Fibroblast of villous mesenchyme (primary cell): ENCODE measurements around the gene ZNRF4. TPM values are rescaled to one million over a fixed set of nuclear protein-coding genes. Genes with fewer than 3 reads are reported as not detected.

ENCODE experiments used
- DNase-seq: peaks from one replicate; pipeline ENCODE4 v3.0.0-alpha.2; 2010; ENCODE audit warnings: low read depth
- H3K4me3 ChIP-seq: 2 replicates; pipeline ENCODE4 v1.5.1; 2011; ENCODE audit warnings: low read depth, mild to moderate bottlenecking, low read length
- total RNA-seq: library from RNA; depleted of rRNA; stranded (reverse); fragments of >200 nt; gene quantifications from 2 replicates; pipeline ENCODE4 v1.2.3, GENCODE V29; 2012
- TF ChIP-seq, protein P1 (sequence below): IDR thresholded peaks from 2 replicates; pipeline ENCODE4 v1.5.1; 2012; ENCODE audit warnings: low read depth, mild to moderate bottlenecking, low read length; ENCODE audit not compliant: insufficient read depth

The ZNRF4 gene
- total RNA-seq, 1 donor = not detected

DNA sequence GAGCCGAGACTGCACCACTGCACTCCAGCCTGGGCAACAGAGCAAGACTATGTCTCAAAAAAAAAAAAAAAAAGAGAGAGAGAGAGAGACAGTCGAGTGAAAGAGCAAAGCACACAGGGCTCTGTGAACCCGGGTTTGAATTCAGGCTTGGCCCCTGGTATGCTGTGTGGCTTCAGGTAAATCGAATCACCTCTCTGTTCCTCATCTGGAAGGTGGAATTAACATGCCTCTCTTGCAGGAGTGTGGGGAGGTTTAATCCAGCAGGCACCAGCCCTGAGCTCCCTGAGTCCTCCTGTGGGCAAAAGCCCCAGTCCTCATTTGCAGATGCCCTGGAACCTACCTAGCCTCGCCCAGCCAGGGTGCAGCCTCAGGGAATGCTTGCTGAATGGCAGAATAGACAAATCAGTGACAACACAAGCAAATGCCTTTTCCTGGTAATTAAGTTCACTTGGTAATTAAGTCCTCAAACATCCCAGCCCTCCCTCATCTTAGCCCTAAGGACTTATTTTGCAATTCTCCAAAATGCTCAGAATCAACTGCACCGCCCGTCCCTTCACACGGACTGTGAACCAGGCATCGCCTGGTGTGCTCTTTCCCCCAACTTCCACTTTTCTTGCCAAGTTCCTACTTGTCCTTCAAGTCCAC is 4.6 kb upstream of the ZNRF4 start:
- DNase-seq = no peak
- no peak overlapping the region for H3K4me3 ChIP-seq
- TF ChIP-seq, protein P1, sequence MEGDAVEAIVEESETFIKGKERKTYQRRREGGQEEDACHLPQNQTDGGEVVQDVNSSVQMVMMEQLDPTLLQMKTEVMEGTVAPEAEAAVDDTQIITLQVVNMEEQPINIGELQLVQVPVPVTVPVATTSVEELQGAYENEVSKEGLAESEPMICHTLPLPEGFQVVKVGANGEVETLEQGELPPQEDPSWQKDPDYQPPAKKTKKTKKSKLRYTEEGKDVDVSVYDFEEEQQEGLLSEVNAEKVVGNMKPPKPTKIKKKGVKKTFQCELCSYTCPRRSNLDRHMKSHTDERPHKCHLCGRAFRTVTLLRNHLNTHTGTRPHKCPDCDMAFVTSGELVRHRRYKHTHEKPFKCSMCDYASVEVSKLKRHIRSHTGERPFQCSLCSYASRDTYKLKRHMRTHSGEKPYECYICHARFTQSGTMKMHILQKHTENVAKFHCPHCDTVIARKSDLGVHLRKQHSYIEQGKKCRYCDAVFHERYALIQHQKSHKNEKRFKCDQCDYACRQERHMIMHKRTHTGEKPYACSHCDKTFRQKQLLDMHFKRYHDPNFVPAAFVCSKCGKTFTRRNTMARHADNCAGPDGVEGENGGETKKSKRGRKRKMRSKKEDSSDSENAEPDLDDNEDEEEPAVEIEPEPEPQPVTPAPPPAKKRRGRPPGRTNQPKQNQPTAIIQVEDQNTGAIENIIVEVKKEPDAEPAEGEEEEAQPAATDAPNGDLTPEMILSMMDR = no peak

DNA sequence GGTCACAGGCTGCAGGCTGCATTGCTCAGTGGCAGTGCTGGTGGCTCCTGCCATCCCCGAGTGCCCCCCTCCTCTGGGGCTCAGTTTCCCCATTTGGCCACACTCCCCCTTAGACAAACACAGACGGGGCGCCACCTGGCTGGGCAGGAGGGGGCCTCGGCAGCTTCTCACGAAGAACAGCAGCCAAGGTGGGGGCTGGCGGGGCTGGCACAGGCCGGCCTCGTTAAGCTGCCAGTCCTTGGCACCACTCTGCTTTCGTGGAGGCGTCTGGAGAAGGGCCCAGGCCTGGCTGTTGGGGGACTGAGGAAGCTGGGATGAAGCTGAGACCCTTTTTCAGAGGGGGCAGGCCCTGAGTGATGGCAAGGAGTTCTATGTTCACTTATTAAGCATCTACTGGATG is 3.7 kb upstream of the ZNRF4 start:
- TF ChIP-seq, protein P1 = no peak
- no peak for DNase-seq
- no peak overlapping the region for H3K4me3 ChIP-seq

DNA sequence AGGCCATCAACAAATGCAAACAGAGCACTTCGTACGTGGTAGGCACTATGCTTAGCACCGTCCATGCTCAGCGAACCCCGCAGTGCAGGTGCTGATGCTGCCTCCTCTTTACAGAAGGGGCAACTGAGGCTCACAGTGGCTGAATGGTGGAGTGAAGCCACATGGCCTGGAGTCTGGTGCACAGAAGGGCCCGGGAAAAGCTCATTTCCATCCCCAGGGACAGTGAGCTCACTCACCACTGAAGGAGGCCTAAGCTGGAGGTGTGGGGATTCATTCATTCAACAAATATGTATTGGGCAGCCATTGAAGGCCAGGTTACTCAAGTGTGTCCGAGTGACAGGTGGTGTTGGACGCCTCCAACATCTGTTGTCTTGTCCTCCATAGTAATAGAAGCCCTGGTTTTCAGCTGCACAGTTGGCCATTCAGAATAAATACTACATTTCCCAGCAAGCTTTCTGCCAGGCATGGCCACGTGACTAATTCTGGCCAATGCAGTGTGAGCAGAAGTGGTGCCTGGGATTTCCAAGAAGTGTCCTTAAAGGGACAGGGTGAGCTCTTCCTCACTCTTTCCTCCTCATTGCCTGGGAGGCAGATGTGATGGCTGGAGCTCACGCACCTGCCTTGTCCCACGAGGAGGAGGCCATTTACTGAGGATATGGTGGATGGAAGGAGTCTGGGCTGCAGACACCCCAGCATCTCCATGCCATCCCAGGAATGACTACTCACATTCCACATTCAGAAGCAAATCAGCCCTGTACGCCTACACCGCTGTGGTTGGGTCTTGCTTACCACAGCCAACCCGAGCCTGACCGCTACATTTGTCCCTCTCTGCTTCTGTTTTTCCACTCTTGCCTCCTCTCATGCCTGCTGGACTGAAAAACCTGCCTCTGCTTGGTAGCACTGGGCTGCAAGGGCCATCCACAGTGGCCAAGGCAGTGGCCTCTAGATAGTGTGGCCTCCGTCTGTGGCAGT is 2.3 kb upstream of the ZNRF4 start:
- TF ChIP-seq, protein P1 = no peak
- no peak overlapping the region for H3K4me3 ChIP-seq
- DNase-seq = no peak

DNA sequence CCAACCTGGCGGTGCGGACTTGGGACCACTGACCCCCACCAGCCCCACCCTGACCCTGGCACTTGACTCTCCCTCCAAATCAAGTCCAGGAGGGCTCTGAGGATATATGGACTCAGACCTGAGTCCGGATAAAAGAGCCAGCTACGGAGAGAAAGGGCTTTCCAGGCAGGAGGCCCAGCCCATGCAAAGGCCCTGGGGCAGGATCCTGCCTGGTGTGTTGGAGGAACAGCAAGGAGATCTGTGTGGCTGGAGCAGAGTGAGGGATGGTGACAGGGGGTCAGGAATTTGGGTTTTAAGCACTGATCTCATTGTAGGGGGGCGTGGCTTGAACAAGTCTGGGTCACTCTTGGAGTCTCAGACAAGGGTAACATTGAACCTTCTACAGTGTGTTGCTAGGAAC is 474 bp upstream of the ZNRF4 start:
- no peak overlapping the region for H3K4me3 ChIP-seq
- no peak for DNase-seq
- TF ChIP-seq, protein P1 = no peak

DNA sequence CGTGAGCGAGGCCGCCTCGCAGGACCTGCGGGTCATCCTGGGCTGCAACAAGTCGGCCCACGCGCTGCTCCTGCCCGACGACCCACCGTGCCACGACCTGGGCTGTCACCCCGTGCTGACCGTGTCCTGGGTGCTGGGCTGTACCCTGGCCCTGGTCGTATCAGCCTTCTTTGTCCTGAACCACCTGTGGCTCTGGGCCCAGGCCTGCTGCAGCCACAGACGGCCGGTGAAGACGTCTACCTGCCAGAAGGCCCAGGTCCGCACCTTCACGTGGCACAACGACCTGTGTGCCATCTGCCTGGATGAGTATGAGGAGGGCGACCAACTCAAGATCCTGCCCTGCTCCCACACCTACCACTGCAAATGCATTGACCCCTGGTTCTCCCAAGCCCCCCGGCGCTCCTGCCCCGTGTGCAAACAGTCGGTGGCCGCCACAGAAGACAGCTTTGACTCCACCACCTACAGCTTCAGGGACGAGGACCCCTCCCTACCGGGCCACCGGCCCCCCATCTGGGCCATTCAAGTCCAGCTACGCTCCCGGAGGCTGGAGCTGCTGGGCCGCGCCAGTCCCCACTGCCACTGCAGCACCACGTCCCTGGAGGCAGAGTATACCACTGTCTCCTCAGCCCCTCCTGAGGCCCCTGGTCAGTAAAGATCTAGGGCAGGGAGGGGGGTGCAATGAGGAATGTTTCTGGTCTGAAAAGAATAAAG is 1.1 kb downstream of the ZNRF4 start:
- DNase-seq = no peak
- TF ChIP-seq, protein P1 = no peak
- no peak overlapping the region for H3K4me3 ChIP-seq

DNA sequence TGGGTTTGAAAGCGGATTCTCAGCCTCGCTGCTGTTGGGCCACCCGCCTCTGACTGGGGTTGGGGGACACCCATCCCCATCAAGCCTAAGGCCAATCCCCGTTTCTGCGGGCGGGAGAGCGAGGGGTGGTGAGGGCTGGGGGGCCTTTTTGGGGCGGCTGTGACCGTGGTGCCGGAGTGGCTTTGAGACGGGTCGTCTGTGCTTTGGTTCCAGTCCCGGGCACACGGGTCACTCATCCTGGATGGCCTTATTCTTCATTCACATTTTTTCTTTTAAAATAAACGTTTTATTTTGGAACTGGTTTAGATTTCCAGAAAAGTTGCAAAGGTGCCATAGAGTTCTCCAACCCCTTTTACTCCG is 1.6 kb downstream of the ZNRF4 start:
- TF ChIP-seq, protein P1 = no peak
- H3K4me3 ChIP-seq = no peak overlapping the region
- no peak for DNase-seq
